Measurements from ENCODE around the gene IGF2R. TPM values are rescaled to one million over a fixed set of nuclear protein-coding genes. Genes with fewer than 3 reads are reported as not detected.

Gene IGF2R
- total RNA-seq, 1 donor from 2014 or later, result 105 TPM

GRCh38 chr6:160080097-160080496 lies 111.2 kb downstream of the IGF2R start:
- no peak overlapping the region for H3K27ac Mint-ChIP-seq (ENCODE audit: unreplicated experiment)

GRCh38 chr6:160081398-160081797 lies 112.5 kb downstream of the IGF2R start:
- no peak overlapping the region for H3K27ac Mint-ChIP-seq (ENCODE audit: unreplicated experiment)
- peaks cover 6% of the 10 kb centered on the region for H3K27me3 Mint-ChIP-seq (ENCODE audit: unreplicated experiment)
- peaks cover 4% of the 10 kb centered on the region for H3K36me3 Mint-ChIP-seq (ENCODE audit: unreplicated experiment)
- TF ChIP-seq, protein P1, sequence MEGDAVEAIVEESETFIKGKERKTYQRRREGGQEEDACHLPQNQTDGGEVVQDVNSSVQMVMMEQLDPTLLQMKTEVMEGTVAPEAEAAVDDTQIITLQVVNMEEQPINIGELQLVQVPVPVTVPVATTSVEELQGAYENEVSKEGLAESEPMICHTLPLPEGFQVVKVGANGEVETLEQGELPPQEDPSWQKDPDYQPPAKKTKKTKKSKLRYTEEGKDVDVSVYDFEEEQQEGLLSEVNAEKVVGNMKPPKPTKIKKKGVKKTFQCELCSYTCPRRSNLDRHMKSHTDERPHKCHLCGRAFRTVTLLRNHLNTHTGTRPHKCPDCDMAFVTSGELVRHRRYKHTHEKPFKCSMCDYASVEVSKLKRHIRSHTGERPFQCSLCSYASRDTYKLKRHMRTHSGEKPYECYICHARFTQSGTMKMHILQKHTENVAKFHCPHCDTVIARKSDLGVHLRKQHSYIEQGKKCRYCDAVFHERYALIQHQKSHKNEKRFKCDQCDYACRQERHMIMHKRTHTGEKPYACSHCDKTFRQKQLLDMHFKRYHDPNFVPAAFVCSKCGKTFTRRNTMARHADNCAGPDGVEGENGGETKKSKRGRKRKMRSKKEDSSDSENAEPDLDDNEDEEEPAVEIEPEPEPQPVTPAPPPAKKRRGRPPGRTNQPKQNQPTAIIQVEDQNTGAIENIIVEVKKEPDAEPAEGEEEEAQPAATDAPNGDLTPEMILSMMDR (IDR thresholded peaks at IDR 0.05; ENCODE audit: partially characterized antibody, unreplicated experiment), result no peak
- peaks cover 3% of the 10 kb centered on the region for H3K9me3 Mint-ChIP-seq (ENCODE audit: unreplicated experiment)
- no peak for DNase-seq
- H3K4me1 Mint-ChIP-seq (ENCODE audit: low read depth, unreplicated experiment), result peaks cover 4% of the 10 kb centered on the region
- no peak overlapping the region for H3K4me3 Mint-ChIP-seq (ENCODE audit: unreplicated experiment)

More at GRCh38 chr6:160080097-160080496, 111.2 kb downstream of the IGF2R start:
- no peak for DNase-seq
- Mint-ChIP-seq H3K27me3 (ENCODE audit: unreplicated experiment) (peaks cover 6% of the 10 kb centered on the region), H3K4me1 (ENCODE audit: low read depth, unreplicated experiment) (peaks cover 4% of the 10 kb centered on the region), H3K4me3 (ENCODE audit: unreplicated experiment) (no peak overlapping the region), H3K36me3 (ENCODE audit: unreplicated experiment) (peaks cover 4% of the 10 kb centered on the region), H3K9me3 (ENCODE audit: unreplicated experiment) (peaks cover 2% of the 10 kb centered on the region)
- TF ChIP-seq, protein P1 (IDR thresholded peaks at IDR 0.05; ENCODE audit: partially characterized antibody, unreplicated experiment), result no peak

- peak overlapping the region; percentile 46 for H3K27ac Mint-ChIP-seq (ENCODE audit: unreplicated experiment)
- H3K36me3 Mint-ChIP-seq (ENCODE audit: unreplicated experiment), result peaks cover 4% of the 10 kb centered on the region
- TF ChIP-seq, protein P1 (IDR thresholded peaks at IDR 0.05; ENCODE audit: partially characterized antibody, unreplicated experiment), result no peak
- peaks cover 4% of the 10 kb centered on the region for H3K4me1 Mint-ChIP-seq (ENCODE audit: low read depth, unreplicated experiment)
- no peak overlapping the region for H3K4me3 Mint-ChIP-seq (ENCODE audit: unreplicated experiment)
- H3K9me3 Mint-ChIP-seq (ENCODE audit: unreplicated experiment), result peaks cover 3% of the 10 kb centered on the region
- no peak for DNase-seq
- H3K27me3 Mint-ChIP-seq (ENCODE audit: unreplicated experiment), result peaks cover 4% of the 10 kb centered on the region
Observed at GRCh38 chr6:160082627-160083026, 113.7 kb downstream of the IGF2R start.

DNA sequence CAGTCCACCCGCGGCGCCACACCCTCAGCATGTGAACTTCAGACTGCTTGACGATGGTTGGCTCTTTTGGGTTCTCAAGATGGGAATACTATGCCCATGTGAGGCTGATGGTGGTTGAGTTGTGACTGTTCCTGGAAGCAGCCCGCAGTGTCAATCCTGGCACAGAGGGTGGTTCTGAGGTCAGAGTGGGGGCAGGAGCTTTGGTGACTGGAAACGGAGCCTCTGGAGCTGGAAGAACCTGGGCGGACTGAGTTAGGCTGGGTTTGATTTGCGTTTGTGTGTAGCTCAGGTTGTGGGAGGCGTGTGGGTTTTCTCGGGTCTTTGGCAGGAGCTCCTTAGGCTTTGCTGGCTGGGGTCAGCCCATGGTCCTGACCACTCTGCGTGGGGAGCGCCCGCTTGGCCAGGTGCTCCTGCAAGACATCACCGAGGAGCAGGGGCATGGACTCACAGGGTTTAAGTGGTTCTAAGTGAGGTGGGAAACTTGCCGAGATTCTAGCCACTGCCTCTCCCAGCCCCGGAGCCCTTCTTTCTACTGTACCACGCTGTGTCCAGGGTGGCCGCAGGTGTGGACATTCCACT lies 115.4 kb downstream of the IGF2R start:
- TF ChIP-seq, protein P1 (IDR thresholded peaks at IDR 0.05; ENCODE audit: partially characterized antibody, unreplicated experiment), result no peak
- H3K27me3 Mint-ChIP-seq (ENCODE audit: unreplicated experiment), result peaks cover 4% of the 10 kb centered on the region
- DNase-seq, result no peak
- peaks cover 4% of the 10 kb centered on the region for H3K4me1 Mint-ChIP-seq (ENCODE audit: low read depth, unreplicated experiment)
- H3K36me3 Mint-ChIP-seq (ENCODE audit: unreplicated experiment), result peaks cover 4% of the 10 kb centered on the region
- peaks cover 3% of the 10 kb centered on the region for H3K9me3 Mint-ChIP-seq (ENCODE audit: unreplicated experiment)
- no peak overlapping the region for H3K27ac Mint-ChIP-seq (ENCODE audit: unreplicated experiment)
- H3K4me3 Mint-ChIP-seq (ENCODE audit: unreplicated experiment), result no peak overlapping the region

DNA sequence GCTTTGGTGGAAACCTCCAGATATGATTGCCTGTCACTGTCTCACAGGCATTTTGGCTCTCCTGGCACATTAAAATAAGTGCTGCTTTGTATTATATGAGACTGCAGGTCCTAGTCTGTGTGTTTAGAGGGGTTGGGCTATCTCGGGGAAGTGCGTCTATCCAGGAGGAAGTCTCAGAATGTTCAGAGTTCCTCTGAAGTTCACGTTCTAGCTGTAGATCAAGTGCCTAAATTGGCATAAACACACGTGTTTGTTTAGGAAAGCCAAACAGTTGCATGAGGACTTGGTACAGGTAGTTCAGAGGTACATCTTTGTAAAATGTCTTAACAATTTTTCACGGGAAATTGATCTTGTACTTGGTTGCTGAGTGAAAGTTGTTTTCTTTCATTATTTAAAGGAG lies 116.3 kb downstream of the IGF2R start:
- H3K27me3 Mint-ChIP-seq (ENCODE audit: unreplicated experiment), result peaks cover 4% of the 10 kb centered on the region
- DNase-seq, result no peak
- H3K27ac Mint-ChIP-seq (ENCODE audit: unreplicated experiment), result no peak overlapping the region
- TF ChIP-seq, protein P1 (IDR thresholded peaks at IDR 0.05; ENCODE audit: partially characterized antibody, unreplicated experiment), result no peak
- peaks cover 4% of the 10 kb centered on the region for H3K36me3 Mint-ChIP-seq (ENCODE audit: unreplicated experiment)
- peaks cover 2% of the 10 kb centered on the region for H3K9me3 Mint-ChIP-seq (ENCODE audit: unreplicated experiment)
- no peak overlapping the region for H3K4me3 Mint-ChIP-seq (ENCODE audit: unreplicated experiment)
- H3K4me1 Mint-ChIP-seq (ENCODE audit: low read depth, unreplicated experiment), result peaks cover 4% of the 10 kb centered on the region
